Mucosa of descending colon (tissue), 3 donors: ENCODE measurements around the gene SAE1. TPM values are rescaled to one million over a fixed set of nuclear protein-coding genes. Genes with fewer than 3 reads are reported as not detected.

Experiments
- ATAC-seq: fragments of 200-7000 bp; cut with Tn5 transposase; one replicate; pipeline ENCODE4 v1.9.1; 2020; ENCODE audit warnings: mild to moderate bottlenecking, moderate library complexity
- DNase-seq, 3 donors: peaks; one replicate each; pipeline ENCODE4 v3.0.0-alpha.2; 2020
- H3K36me3 ChIP-seq: fragments of 200-600 bp; one replicate; pipeline ENCODE4 v1.8.0; 2021; ENCODE audit warnings: low read depth, mild to moderate bottlenecking
- H3K4me1 ChIP-seq: fragments of 200-600 bp; one replicate; pipeline ENCODE4 v1.8.0; 2021; ENCODE audit warnings: low read depth, mild to moderate bottlenecking
- H3K4me3 ChIP-seq: fragments of 200-600 bp; one replicate; pipeline ENCODE4 v1.8.0; 2021; ENCODE audit warnings: mild to moderate bottlenecking
- H3K9me3 ChIP-seq: fragments of 200-600 bp; one replicate; pipeline ENCODE4 v1.8.0; 2021; ENCODE audit warnings: mild to moderate bottlenecking
- CTCF ChIP-seq: fragments of 200-600 bp; IDR thresholded peaks from one replicate; pipeline ENCODE4 v1.8.0; 2022; ENCODE audit warnings: antibody characterized with exemption, mild to moderate bottlenecking
- intact Hi-C, 2 donors: fragments of 100-400 bp; cut with DNase I in 1 of 2; cut with micrococcal nuclease in 1 of 2; formaldehyde crosslinking; loops; one replicate each; pipeline versions ENCODE4 v1.11.0 to v1.11.1; 2022; cut with DNase I, micrococcal nuclease
- total RNA-seq, 3 donors: library from RNA; stranded (reverse); fragmentation: NEBNext Ultra II Directional in 2 of 3; extraction: Animal tissue kit (Norgen Biotek cat#: 25700) in 2 of 3; gene quantifications; one replicate each; pipeline versions ENCODE4 v1.2.1 to v1.2.4, GENCODE V29; 2021 to 2023
- donor health status: DM: no; HTN: no; CAD: no; lungs with moderate emphysema.
- donor health status: DM: no; HTN: no; CAD: no.
- donor health status: DM: no; HTN: yes; CAD: no.

Gene SAE1
- total RNA-seq, 3 donors from 2014 or later: 41.7 to 133 (median 66.4) TPM

DNA sequence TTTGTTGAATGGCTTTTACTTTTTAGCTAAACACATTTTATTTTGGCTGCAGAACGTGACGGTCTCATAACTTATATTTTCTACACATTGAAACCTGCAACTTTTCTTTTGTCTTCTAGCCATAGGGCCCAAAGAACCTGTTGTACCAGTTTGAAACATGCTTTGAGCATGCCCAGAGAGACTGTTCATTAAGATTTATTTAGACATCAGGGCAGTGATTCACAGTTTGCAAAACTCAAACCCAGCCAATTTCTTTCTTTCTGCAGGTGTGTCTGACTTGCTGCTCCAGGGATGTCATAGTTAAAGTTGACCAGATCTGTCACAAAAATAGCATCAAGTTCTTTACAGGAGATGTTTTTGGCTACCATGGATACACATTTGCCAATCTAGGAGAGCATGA is 22.0 kb downstream of the SAE1 start:
- no peak overlapping the region for H3K4me3 ChIP-seq
- intact Hi-C loops: loop anchor here in 1 of 2 donors (5.0 kb wide), 1 partner anchor 95 kb away; no protein-coding TSS in a partner anchor
- no peak for TF ChIP-seq CTCF
- no peaks in the 10 kb centered on the region for H3K9me3 ChIP-seq
- H3K4me1 ChIP-seq: peaks cover 37% of the 10 kb centered on the region
- peak in 1 of 3 donors; percentile 41 for DNase-seq
- ATAC-seq: peak; percentile 64
- peaks cover 5% of the 10 kb centered on the region for H3K36me3 ChIP-seq

GRCh38 chr19:47153266-47153665 is 22.6 kb downstream of the SAE1 start:
- no peak for ATAC-seq
- no peaks in the 10 kb centered on the region for H3K9me3 ChIP-seq
- H3K4me1 ChIP-seq: peaks cover 43% of the 10 kb centered on the region
- DNase-seq: no peak
- no peak overlapping the region for H3K4me3 ChIP-seq
- peaks cover 5% of the 10 kb centered on the region for H3K36me3 ChIP-seq
- intact Hi-C loops: loop anchor here in 1 of 2 donors (5.0 kb wide), 1 partner anchor 94 kb away; no protein-coding TSS in a partner anchor
- no peak for TF ChIP-seq CTCF

- H3K36me3 ChIP-seq: peaks cover 5% of the 10 kb centered on the region
- peak in 1 of 3 donors; percentile 36 for DNase-seq
- peaks cover 58% of the 10 kb centered on the region for H3K4me1 ChIP-seq
- H3K4me3 ChIP-seq: no peak overlapping the region
- TF ChIP-seq CTCF: no peak
- ATAC-seq: no peak
- H3K9me3 ChIP-seq: no peaks in the 10 kb centered on the region
- intact Hi-C loops: no loop called here
Observed at GRCh38 chr19:47155148-47155547, 24.5 kb downstream of the SAE1 start.

GRCh38 chr19:47156861-47157430 is 26.3 kb downstream of the SAE1 start:
- Histone ChIP-seq H3K36me3 (peaks cover 1% of the 10 kb centered on the region), H3K4me3 (no peak overlapping the region), H3K4me1 (peaks cover 56% of the 10 kb centered on the region), H3K9me3 (no peaks in the 10 kb centered on the region)
- ATAC-seq (peak; percentile 4), DNase-seq (peak in 1 of 3 donors; percentile 19)
- TF ChIP-seq CTCF: no peak
- intact Hi-C loops: no loop called here

DNA sequence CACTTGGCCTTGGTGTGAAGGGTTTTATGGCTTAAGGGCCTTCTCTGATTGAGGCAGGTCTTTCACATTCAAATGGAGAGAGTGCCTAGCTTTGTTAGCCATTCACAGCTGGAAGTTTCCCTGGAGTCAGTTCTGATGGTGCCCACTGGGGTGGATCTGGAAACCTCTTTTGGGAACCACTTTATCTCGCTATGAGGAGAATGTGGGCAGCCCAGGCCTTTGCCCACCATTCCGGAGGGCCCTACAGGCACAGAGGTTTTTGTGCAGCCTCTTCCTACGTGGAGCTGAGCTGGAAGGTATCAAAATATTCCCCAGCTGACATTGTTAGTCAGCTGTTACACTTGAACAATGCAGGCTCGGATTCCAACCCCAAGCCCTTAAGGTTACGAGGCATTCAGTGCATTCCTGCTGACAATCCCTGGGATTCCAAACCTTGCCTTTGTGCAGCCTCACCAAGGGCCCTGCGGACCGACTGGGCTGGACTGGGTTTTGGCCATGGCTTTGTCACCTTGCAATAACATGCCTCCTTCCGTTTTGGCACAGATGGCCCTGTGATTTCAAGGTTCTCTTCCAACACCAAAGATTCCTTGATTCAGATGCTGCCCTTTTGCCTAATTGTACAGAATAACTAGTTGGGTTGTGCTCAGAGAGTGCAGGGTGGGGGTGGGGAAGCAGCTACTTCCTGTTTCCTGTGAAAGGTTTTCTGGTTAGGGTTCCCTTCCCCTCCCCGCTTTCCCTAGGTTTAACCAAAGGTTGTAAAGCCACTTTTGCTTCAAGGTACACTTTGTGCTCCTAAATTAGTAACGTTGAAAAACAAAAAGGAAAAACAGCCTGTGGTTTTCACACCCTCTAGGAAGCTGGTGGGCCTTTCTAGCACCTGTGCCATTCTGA is 27.0 kb downstream of the SAE1 start:
- Histone ChIP-seq H3K36me3 (no peaks in the 10 kb centered on the region), H3K4me3 (no peak overlapping the region), H3K4me1 (peaks cover 55% of the 10 kb centered on the region), H3K9me3 (no peaks in the 10 kb centered on the region)
- ATAC-seq (peak; percentile 78), DNase-seq (peak in 2 of 3 donors; percentile 59 to 77)
- intact Hi-C loops: no loop called here
- no peak for TF ChIP-seq CTCF
